ENCODE measurements around the gene ZDHHC1.

Gene ZDHHC1

GRCh38 chr16:67406111-67406971, 9.9 kb downstream of the ZDHHC1 start:
- no peak for DNase-seq

- DNase-seq = no peak
These were observed 10.9 kb downstream of the ZDHHC1 start for GRCh38 chr16:67405336-67405735.

- no peak for DNase-seq
These were observed 11.5 kb downstream of the ZDHHC1 start for GRCh38 chr16:67404740-67405226.

GRCh38 chr16:67403976-67404555, 12.2 kb downstream of the ZDHHC1 start:
- no peak for DNase-seq

- no peak for DNase-seq
These were observed 15.4 kb downstream of the ZDHHC1 start for GRCh38 chr16:67400901-67401300.

GRCh38 chr16:67399749-67400704, 16.2 kb downstream of the ZDHHC1 start:
- DNase-seq = no peak

GRCh38 chr16:67399218-67399733, 17.0 kb downstream of the ZDHHC1 start:
- no peak for DNase-seq

- no peak for DNase-seq
These were observed 17.6 kb downstream of the ZDHHC1 start for GRCh38 chr16:67398546-67399217.

GRCh38 chr16:67397812-67398545, 18.3 kb downstream of the ZDHHC1 start:
- DNase-seq = no peak

GRCh38 chr16:67397036-67397801, 19.1 kb downstream of the ZDHHC1 start:
- no peak for DNase-seq

- DNase-seq = peak; percentile 36 to 56
These were observed 19.9 kb downstream of the ZDHHC1 start for GRCh38 chr16:67396159-67397035.

GRCh38 chr16:67395458-67396158, 20.7 kb downstream of the ZDHHC1 start:
- DNase-seq = peak; percentile 51 to 54

- no peak for DNase-seq
These were observed 21.2 kb downstream of the ZDHHC1 start for GRCh38 chr16:67395105-67395457.

GRCh38 chr16:67394155-67395104, 21.8 kb downstream of the ZDHHC1 start:
- DNase-seq = no peak

- no peak for DNase-seq
These were observed 22.5 kb downstream of the ZDHHC1 start for GRCh38 chr16:67393788-67394154.

GRCh38 chr16:67393111-67393787, 23.0 kb downstream of the ZDHHC1 start, which contains the start of gene TPPP3:
Gene TPPP3, minus strand, starts transcription at chr16:67393498. Its CDS starts 2,387 bp downstream, at chr16:67391111.
- peak; percentile 70 to 78 for DNase-seq

Data from NCI-H1930 (cell line).